ENCODE measurements around the gene MATN1.

The MATN1 gene

DNA sequence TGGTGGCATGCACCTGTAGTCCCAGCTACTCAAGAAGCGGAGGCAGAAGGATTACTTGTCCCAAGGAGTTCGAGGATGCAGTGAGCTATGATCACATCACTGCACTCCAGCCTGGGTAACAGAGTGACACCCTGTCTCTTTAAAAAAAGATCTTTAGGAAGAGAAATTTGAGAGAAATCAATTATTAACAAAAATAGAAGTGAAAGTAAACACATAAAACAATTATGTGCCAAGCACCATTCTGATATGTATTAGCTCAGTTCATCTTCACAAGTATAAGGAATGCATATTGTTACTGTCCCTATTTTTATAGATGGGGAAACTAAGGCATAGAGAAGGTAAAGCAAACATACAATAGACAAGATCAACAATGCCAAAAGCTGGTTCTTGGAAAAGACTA, 48.1 kb downstream of the MATN1 start:
- no peak overlapping the region for H3K27ac ChIP-seq
- TF ChIP-seq ZFX (IDR thresholded peaks at IDR 0.05; ENCODE audit: borderline replicate concordance) = no peak
- TF ChIP-seq, protein P1, sequence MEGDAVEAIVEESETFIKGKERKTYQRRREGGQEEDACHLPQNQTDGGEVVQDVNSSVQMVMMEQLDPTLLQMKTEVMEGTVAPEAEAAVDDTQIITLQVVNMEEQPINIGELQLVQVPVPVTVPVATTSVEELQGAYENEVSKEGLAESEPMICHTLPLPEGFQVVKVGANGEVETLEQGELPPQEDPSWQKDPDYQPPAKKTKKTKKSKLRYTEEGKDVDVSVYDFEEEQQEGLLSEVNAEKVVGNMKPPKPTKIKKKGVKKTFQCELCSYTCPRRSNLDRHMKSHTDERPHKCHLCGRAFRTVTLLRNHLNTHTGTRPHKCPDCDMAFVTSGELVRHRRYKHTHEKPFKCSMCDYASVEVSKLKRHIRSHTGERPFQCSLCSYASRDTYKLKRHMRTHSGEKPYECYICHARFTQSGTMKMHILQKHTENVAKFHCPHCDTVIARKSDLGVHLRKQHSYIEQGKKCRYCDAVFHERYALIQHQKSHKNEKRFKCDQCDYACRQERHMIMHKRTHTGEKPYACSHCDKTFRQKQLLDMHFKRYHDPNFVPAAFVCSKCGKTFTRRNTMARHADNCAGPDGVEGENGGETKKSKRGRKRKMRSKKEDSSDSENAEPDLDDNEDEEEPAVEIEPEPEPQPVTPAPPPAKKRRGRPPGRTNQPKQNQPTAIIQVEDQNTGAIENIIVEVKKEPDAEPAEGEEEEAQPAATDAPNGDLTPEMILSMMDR (IDR thresholded peaks at IDR 0.05) = no peak

DNA sequence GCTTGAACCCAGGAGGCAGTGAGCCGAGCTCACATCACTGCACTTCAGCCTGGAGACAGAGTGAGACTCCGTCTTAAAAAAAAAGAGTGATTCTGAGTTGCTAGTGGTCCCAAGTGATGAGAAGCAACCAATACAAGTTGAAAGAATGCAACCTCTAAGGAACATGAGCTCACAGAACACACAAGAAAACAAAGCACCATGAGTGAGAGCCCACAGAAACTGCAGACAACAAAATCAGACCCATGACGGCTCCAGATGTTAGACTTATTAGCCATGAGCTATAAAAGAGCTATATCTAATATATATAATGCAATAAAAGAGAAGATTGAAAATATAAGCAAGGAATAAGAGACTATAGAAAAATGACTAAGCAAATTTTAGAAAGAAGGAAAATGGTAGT, 50.0 kb downstream of the MATN1 start:
- no peak overlapping the region for H3K27ac ChIP-seq
- TF ChIP-seq, protein P1 (IDR thresholded peaks at IDR 0.05) = no peak
- no peak for TF ChIP-seq ZFX (IDR thresholded peaks at IDR 0.05; ENCODE audit: borderline replicate concordance)

DNA sequence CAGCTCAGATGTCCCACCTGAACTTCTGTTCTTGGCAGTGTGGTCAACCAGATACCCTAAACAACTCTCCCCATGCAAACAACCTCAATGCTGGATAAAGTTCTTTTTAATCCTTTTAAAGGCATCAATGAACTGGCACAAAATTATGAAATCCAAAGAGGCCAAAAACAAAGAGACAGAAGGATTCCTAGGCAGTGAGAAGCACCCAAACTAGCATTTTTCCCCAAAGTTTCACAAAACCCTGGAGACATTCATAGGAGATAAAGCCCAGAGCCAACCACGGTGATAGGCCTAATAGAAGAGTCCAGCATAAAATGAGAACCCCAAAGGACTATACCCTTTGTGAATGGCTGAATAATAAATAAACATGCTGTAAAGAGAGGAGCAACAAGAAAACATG, 50.7 kb downstream of the MATN1 start:
- no peak overlapping the region for H3K27ac ChIP-seq
- TF ChIP-seq, protein P1 (IDR thresholded peaks at IDR 0.05) = no peak
- no peak for TF ChIP-seq ZFX (IDR thresholded peaks at IDR 0.05; ENCODE audit: borderline replicate concordance)

DNA sequence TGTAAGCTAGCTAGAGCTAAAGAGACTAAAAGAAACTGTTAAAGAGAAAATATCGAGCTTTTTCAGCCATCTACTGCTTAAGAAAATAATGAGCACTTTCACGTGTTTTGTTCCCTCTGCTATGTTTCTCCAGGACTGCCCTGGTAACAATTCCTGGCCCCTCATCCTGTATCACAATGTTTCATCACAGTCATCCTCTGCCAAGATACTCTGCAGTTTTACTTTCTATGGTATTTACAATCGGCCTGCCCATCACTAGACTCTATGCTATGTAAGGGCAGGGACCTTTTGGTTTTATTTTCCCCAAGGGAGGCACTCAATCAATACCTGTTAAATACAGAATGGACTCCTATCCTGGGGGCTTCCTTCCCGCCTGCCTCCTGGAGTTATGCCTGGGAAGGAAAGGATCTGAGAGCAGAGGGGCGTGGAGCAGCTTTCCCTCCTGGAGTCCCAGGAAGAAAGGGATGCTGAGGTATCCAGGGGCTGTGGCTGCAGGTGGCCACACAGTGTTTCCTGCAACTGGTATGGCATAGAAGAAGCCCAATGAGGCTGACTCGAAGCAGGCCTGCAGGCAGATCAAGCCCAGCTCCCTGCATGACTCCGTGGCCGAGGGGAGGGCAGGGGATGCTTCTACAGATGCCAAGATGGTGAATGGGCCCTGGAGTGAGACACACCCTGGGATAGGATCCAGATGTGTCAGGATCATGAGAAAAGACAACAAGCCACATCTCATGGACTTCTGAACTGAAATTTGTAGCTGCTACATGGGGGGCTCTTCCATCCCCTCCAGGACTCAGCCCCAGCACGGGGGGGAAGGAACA, 52.9 kb downstream of the MATN1 start:
- H3K27ac ChIP-seq = no peak overlapping the region
- TF ChIP-seq ZFX (IDR thresholded peaks at IDR 0.05; ENCODE audit: borderline replicate concordance) = no peak
- TF ChIP-seq, protein P1 (IDR thresholded peaks at IDR 0.05) = no peak

DNA sequence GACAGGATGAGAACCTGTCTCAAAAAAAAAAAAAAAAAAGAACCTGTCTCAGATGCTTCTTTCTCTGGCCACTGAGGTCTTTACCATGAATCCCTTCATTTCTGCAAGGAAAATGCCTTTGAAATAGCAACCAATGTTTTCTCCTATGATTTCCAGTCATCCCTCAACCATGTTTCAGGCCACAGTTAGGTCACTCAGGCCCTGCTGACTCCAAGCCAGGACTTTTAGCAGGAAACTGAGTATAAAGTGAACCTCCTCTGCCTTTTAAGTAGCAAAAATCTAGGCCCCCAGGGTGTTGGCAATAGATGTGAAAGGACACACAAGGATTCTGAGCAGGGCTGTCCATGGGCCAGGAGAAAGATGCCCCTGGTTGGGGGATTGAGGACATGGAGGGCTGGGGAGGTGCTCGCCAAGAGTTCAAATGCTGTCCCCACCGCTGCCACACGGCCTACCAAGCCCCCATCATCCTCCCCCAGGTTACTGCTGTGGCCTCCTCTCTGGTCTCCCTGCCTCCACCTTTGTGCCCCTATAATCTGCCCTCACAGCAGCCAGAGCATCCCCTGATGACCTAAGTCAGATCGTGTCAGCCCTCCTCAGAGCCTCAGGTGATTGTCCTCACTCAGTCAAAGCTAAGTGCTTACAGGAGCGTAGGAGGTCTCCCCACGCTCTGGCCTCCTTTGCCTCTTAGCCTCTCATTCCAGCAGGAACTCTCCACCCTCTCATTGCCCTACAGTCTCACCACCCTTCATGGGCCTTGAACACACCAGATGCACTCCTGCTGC, 54.6 kb downstream of the MATN1 start:
- H3K27ac ChIP-seq = no peak overlapping the region

DNA sequence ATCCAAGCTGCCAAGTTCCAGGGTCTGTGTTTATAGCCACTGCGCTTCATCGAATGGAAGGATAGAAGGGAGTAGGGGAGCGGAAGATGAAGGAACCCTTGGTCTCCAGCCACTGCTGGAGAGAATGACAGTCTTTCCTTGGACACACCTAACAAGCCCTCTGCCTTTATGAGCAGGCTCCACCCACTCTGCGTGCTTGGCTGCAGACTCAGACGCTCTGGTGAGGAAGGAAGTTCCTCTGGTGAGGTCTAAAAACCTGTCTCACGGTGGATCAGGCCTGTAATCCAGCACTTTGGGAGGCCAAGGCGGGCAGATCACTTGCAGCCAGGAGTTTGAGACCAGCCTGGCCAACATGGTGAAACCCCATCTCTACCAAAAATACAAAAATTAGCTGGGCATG, 55.4 kb downstream of the MATN1 start:
- H3K27ac ChIP-seq = no peak overlapping the region
- TF ChIP-seq ZFX (IDR thresholded peaks at IDR 0.05; ENCODE audit: borderline replicate concordance) = no peak
- TF ChIP-seq, protein P1 (IDR thresholded peaks at IDR 0.05) = no peak

More for the DNA sequence above, 54.6 kb downstream of the MATN1 start:
- no peak for TF ChIP-seq ZFX (IDR thresholded peaks at IDR 0.05; ENCODE audit: borderline replicate concordance)
- TF ChIP-seq, protein P1 (IDR thresholded peaks at IDR 0.05) = no peak

Data from 22Rv1 (cell line).